Right atrium auricular region (tissue), 2 donors: ENCODE data around the gene ABRAXAS1. TPM values are rescaled to one million over a fixed set of nuclear protein-coding genes. Genes with fewer than 3 reads are reported as not detected.
"Not testable (repeated sequence)": the region's sequence is repeated elsewhere in the genome, so short reads cannot be mapped to it uniquely, and the experiment has no call there.

ENCODE experiments used
- DNase-seq: peaks from one replicate; pipeline ENCODE4 v3.0.0-alpha.2; 2019; ENCODE audit warnings: low spot score
- H3K27ac ChIP-seq, 2 donors: fragments of 200-600 bp; sonication (generic); 1 replicate in 1 of 2; 2 replicates in 1 of 2; pipeline ENCODE4 v1.5.1; 2016 to 2019
- H3K27me3 ChIP-seq, 2 donors: fragments of 200-600 bp; sonication (generic); one replicate each; pipeline versions ENCODE4 v1.5.1 to v1.6.0; 2017 to 2019
- H3K36me3 ChIP-seq: fragments of 200-600 bp; sonication (generic); one replicate; pipeline ENCODE4 v1.5.1; 2016
- H3K4me1 ChIP-seq, 2 donors: fragments of 200-600 bp; sonication (generic); one replicate each; pipeline versions ENCODE4 v1.5.1 to v1.6.0; 2017 to 2019
- H3K4me3 ChIP-seq, 2 donors: fragments of 200-600 bp; sonication (generic); 1 replicate in 1 of 2; 2 replicates in 1 of 2; pipeline ENCODE4 v1.5.1; 2017 to 2019; ENCODE audit warnings: mild to moderate bottlenecking in 1 of 2, moderate library complexity in 1 of 2
- H3K9me3 ChIP-seq, 2 donors: fragments of 200-600 bp; sonication (generic); one replicate each; pipeline ENCODE4 v1.5.1; 2019
- total RNA-seq, 2 donors: library from RNA; depleted of rRNA; stranded (reverse); fragments of >200 nt; gene quantifications; one replicate each; pipeline ENCODE4 v1.1.0, GENCODE V29; 2016
- TF ChIP-seq, protein P1 (sequence below), 2 donors: fragments of 200-600 bp; sonication (generic); IDR thresholded peaks; one replicate each; pipeline ENCODE4 v1.5.1; 2019; ENCODE audit warnings: antibody characterized with exemption in 2 of 2

The ABRAXAS1 gene
- total RNA-seq, 2 donors from 2014 or later = 3.8 to 5.7 TPM

DNA sequence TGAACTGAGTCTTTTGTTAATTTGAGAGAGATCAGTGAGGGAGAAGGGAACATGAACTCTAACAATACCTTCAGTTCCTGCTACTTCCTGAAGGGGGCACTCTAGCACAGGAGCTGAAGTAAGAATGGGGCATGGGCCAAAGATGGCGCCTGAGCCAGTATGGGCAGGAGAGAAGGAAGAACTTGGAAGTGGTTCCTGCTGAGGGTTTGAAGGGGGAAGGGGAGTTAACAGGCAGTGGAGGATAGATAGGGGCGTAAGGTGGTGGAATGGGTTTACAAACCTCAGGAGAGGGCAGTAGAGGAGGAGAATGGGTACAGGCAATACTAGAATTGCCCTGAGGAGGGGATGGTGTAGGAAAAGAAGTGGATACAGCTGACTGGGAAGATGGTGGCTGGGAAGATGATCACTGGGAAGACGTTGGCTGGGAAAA, 24.3 kb upstream of the ABRAXAS1 start:
- H3K4me3 ChIP-seq, H3K4me1 ChIP-seq, H3K36me3 ChIP-seq, H3K27me3 ChIP-seq, H3K27ac ChIP-seq, H3K9me3 ChIP-seq: not testable (repeated sequence)
- TF ChIP-seq, protein P1, sequence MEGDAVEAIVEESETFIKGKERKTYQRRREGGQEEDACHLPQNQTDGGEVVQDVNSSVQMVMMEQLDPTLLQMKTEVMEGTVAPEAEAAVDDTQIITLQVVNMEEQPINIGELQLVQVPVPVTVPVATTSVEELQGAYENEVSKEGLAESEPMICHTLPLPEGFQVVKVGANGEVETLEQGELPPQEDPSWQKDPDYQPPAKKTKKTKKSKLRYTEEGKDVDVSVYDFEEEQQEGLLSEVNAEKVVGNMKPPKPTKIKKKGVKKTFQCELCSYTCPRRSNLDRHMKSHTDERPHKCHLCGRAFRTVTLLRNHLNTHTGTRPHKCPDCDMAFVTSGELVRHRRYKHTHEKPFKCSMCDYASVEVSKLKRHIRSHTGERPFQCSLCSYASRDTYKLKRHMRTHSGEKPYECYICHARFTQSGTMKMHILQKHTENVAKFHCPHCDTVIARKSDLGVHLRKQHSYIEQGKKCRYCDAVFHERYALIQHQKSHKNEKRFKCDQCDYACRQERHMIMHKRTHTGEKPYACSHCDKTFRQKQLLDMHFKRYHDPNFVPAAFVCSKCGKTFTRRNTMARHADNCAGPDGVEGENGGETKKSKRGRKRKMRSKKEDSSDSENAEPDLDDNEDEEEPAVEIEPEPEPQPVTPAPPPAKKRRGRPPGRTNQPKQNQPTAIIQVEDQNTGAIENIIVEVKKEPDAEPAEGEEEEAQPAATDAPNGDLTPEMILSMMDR (IDR thresholded peaks at IDR 0.05) = peak; percentile 54 to 79
- peak; percentile 71 for DNase-seq

DNA sequence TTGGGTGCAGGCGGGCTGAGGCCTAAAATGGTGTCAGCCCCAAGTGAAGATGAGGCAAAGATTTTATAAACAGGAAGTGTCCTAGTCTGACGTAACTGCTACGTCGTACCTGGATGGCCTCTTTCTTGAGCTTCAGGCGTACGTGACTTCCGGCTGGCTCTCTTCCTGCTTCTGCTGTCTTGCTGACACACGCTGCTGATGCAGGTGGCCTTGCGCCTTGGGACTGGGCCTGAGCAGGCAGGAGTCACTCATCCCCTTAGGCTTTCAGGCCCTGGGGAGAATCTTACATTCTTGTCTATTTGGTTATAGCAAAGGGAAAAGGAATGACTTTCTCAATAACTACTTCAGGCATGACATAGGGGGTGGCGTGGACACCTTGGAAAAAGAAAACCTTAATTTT, 20.1 kb upstream of the ABRAXAS1 start:
- H3K4me1 ChIP-seq = no peaks in the 10 kb centered on the region
- TF ChIP-seq, protein P1 (IDR thresholded peaks at IDR 0.05) = no peak
- H3K27me3 ChIP-seq = no peaks in the 10 kb centered on the region
- H3K9me3 ChIP-seq = no peaks in the 10 kb centered on the region
- H3K36me3 ChIP-seq = no peaks in the 10 kb centered on the region
- no peak for DNase-seq
- no peak overlapping the region for H3K4me3 ChIP-seq
- H3K27ac ChIP-seq = no peak overlapping the region

DNA sequence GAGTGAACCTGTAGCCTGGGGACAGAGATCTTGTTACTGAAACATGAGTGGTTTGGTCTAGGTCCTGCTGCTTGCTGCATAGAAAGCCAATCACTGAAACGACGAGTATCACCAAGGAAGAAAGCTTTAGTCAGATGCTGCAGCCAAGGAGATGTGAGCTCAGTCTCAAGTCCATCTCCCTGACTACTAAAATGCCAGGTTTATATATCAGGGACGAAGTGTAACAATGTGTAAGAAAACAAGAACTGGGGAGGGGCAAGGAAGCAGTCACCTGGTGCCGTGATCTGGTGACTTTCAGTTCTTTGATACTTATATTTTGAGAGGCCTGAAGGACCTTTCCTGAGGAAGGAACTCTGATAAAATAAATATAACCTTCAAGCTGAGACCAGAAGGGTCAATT, 19.6 kb upstream of the ABRAXAS1 start:
- no peak overlapping the region for H3K27ac ChIP-seq
- TF ChIP-seq, protein P1 (IDR thresholded peaks at IDR 0.05) = no peak
- no peak for DNase-seq
- H3K4me1 ChIP-seq = no peaks in the 10 kb centered on the region
- H3K27me3 ChIP-seq = no peaks in the 10 kb centered on the region
- H3K4me3 ChIP-seq = no peak overlapping the region
- H3K9me3 ChIP-seq = no peaks in the 10 kb centered on the region
- no peaks in the 10 kb centered on the region for H3K36me3 ChIP-seq

DNA sequence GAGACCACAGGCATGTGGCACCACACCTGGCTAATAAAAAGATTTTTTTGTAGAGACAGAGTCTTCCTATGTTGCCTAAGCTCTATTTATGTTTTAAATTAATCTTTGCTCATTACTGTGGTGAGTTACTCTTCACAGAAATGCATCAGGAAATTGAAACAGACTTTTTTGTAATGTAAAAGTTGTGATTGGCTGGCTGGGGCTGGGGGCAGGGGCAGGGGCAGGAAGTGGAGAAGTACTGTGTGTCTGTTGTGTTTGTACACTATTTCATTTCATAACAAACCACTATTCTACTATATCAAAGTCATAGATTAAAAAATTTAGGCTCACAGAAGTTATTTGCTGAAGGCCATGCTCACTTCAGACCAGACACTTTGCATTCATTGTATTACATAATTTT, 19.1 kb upstream of the ABRAXAS1 start:
- Histone ChIP-seq H3K4me3 (no peak overlapping the region), H3K4me1 (no peaks in the 10 kb centered on the region), H3K27ac (no peak overlapping the region), H3K9me3 (no peaks in the 10 kb centered on the region), H3K27me3 (no peaks in the 10 kb centered on the region), H3K36me3 (no peaks in the 10 kb centered on the region)
- DNase-seq = no peak
- TF ChIP-seq, protein P1 (IDR thresholded peaks at IDR 0.05) = no peak

DNA sequence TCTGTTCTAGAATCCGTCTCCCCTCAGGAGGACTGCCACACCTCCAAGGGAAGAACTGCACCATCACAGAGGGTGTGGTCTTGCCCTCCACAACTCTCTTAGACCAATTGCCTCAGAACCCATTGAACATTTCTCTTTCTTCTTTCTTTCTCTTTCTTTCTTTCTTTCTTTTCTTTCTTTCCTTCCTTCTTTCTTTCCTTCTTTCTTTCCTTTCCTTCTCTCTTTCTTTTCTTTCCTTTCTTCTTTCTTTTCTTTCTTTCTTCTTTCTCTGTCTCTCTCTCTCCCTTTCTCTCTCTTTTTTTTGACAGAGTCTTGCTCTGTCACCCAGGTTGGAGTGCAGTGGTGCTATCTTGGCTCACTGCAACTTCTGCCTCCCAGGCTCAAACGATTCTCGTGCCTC, 16.8 kb upstream of the ABRAXAS1 start:
- not testable (repeated sequence) for H3K36me3 ChIP-seq, DNase-seq, H3K27ac ChIP-seq, H3K4me1 ChIP-seq, H3K9me3 ChIP-seq, H3K4me3 ChIP-seq, H3K27me3 ChIP-seq

DNA sequence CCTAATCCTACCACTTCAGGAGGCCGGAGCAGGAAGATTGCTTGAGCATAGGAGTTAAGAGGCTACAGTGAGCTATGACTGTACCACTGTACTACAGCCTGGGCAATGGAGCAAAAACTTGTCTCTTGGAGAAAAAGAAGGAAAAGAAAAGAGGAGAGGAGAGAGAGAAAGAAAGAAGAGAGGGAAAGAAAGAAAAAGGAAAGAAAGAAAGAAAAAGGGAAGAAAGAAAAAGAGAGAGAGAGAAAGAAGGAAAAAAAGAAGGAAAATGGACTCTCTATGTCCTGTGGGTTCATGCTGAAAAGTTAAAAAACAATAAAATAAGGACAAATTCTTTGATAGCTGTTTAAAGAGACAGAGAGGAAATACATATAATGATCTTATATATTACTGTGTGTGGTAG, 13.3 kb upstream of the ABRAXAS1 start:
- Histone ChIP-seq H3K27ac (no peak overlapping the region), H3K9me3 (no peaks in the 10 kb centered on the region), H3K27me3 (no peaks in the 10 kb centered on the region), H3K4me3 (no peak overlapping the region), H3K36me3 (no peaks in the 10 kb centered on the region), H3K4me1 (no peaks in the 10 kb centered on the region)
- no peak for DNase-seq
- TF ChIP-seq, protein P1 (IDR thresholded peaks at IDR 0.05) = no peak

DNA sequence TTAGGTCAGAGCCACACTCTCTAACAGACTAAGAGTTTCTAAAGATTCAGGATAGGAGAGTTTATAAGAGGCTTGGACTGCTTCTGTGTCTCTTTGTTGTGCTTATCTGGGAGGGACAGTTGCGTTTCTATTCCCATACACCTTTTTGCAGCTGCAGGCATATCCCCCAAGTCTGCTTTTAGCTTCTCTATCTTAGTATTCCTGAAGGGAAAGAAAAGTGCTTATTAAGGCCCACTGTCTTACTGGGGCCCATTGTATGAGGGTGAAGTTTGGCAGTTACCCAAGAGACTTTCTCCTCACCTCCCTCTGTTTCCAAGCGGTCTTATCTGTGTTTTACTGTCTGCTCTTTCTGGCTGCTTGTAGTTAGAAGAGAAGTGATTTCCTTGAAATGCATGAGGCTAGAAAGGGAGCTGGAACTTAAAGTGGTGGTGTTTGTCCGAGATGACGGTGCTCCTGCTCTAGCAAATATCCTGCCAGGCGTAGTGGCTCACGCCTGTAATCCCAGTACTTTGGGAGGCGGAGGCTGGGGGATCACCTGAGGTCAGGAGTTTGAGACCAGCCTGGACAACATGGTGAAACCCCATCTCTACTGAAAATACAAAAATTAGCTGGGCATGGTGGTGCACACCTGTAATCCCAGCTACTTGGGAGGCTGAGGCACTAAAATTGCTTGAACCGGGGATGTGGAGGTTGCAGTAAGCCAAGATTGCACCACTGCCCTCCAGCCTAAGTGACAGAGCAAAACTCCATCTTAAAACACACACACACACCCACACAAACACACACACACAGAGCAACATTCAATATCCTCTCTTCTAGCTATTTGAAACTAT, 11.4 kb upstream of the ABRAXAS1 start:
- not testable (repeated sequence) for DNase-seq, H3K36me3 ChIP-seq, H3K4me1 ChIP-seq, H3K27me3 ChIP-seq, H3K4me3 ChIP-seq, H3K27ac ChIP-seq, H3K9me3 ChIP-seq
